ENCODE measurements around the gene TTLL11. TPM values are rescaled to one million over a fixed set of nuclear protein-coding genes. Genes with fewer than 3 reads are reported as not detected.

The TTLL11 gene
- total and polyA plus RNA-seq, 2 experiments from 2014 or later = 5.5 to 7.6 TPM

- DNase-seq (ENCODE audit: low spot score) = no peak
- Histone ChIP-seq H3K4me3 (no peak overlapping the region), H3K27me3 (no peaks in the 10 kb centered on the region), H3K4me2 (no peak overlapping the region), H3K9me2 (replicated peaks; ENCODE audit: insufficient read depth) (no peaks in the 10 kb centered on the region), H3K27ac (no peak overlapping the region), H3K36me3 (replicated peaks; ENCODE audit: insufficient read depth, low read depth) (no peaks in the 10 kb centered on the region), H2AFZ (no peak overlapping the region), H3K4me1 (ENCODE audit: insufficient read depth) (no peaks in the 10 kb centered on the region), H4K20me1 (ENCODE audit: insufficient read depth, poor library complexity, severe bottlenecking) (no peaks in the 10 kb centered on the region), H3K79me2 (no peaks in the 10 kb centered on the region), H3K9me3 (ENCODE audit: low read depth) (no peaks in the 10 kb centered on the region)
- WGBS (ENCODE audit: low lambda C conversion rate, missing lambda C conversion rate) = 76% methylated on average over 12 of the region's 12 CpGs
- TF ChIP-seq EZH2 (IDR thresholded peaks at IDR 0.05; ENCODE audit: borderline replicate concordance) = no peak
- TF ChIP-seq EZH2phosphoT487 (IDR thresholded peaks at IDR 0.05; ENCODE audit: low read depth, severe bottlenecking, unreplicated experiment) = no peak
- no peak for TF ChIP-seq CTCF (IDR thresholded peaks at IDR 0.05; ENCODE audit: poor library complexity)
Measured at GRCh38 chr9:121929893-121930875, 162.9 kb downstream of the TTLL11 start.

- Histone ChIP-seq H3K9me3 (ENCODE audit: low read depth) (no peaks in the 10 kb centered on the region), H3K4me1 (ENCODE audit: insufficient read depth) (no peaks in the 10 kb centered on the region), H3K9me2 (replicated peaks; ENCODE audit: insufficient read depth) (no peaks in the 10 kb centered on the region), H3K27me3 (no peaks in the 10 kb centered on the region), H3K4me2 (no peak overlapping the region), H3K79me2 (no peaks in the 10 kb centered on the region), H4K20me1 (ENCODE audit: insufficient read depth, poor library complexity, severe bottlenecking) (no peaks in the 10 kb centered on the region), H3K27ac (no peak overlapping the region), H2AFZ (no peak overlapping the region), H3K4me3 (no peak overlapping the region), H3K36me3 (replicated peaks; ENCODE audit: insufficient read depth, low read depth) (no peaks in the 10 kb centered on the region)
- TF ChIP-seq EZH2 (IDR thresholded peaks at IDR 0.05; ENCODE audit: borderline replicate concordance) = no peak
- no peak for TF ChIP-seq EZH2phosphoT487 (IDR thresholded peaks at IDR 0.05; ENCODE audit: low read depth, severe bottlenecking, unreplicated experiment)
- TF ChIP-seq CTCF (IDR thresholded peaks at IDR 0.05; ENCODE audit: poor library complexity) = no peak
- DNase-seq (ENCODE audit: low spot score) = no peak
- 96% methylated on average over 1 of the region's 1 CpG for WGBS (ENCODE audit: low lambda C conversion rate, missing lambda C conversion rate)
Measured at GRCh38 chr9:121927636-121928035, 165.5 kb downstream of the TTLL11 start.

- WGBS (ENCODE audit: low lambda C conversion rate, missing lambda C conversion rate) = 91% methylated on average over 5 of the region's 5 CpGs
- no peaks in the 10 kb centered on the region for H3K36me3 ChIP-seq (replicated peaks; ENCODE audit: insufficient read depth, low read depth)
- TF ChIP-seq EZH2 (IDR thresholded peaks at IDR 0.05; ENCODE audit: borderline replicate concordance) (no peak), EZH2phosphoT487 (IDR thresholded peaks at IDR 0.05; ENCODE audit: low read depth, severe bottlenecking, unreplicated experiment) (no peak), CTCF (IDR thresholded peaks at IDR 0.05; ENCODE audit: poor library complexity) (no peak)
Measured at GRCh38 chr9:121927081-121927480, 166.0 kb downstream of the TTLL11 start.

More at GRCh38 chr9:121927081-121927480, 166.0 kb downstream of the TTLL11 start:
- H3K79me2 ChIP-seq = no peaks in the 10 kb centered on the region
- no peak overlapping the region for H3K4me2 ChIP-seq
- H2AFZ ChIP-seq = no peak overlapping the region
- no peak overlapping the region for H3K4me3 ChIP-seq
- DNase-seq (ENCODE audit: low spot score) = no peak
- no peaks in the 10 kb centered on the region for H3K9me2 ChIP-seq (replicated peaks; ENCODE audit: insufficient read depth)
- no peak overlapping the region for H3K27ac ChIP-seq
- H4K20me1 ChIP-seq (ENCODE audit: insufficient read depth, poor library complexity, severe bottlenecking) = no peaks in the 10 kb centered on the region
- H3K27me3 ChIP-seq = no peaks in the 10 kb centered on the region
- no peaks in the 10 kb centered on the region for H3K4me1 ChIP-seq (ENCODE audit: insufficient read depth)
- H3K9me3 ChIP-seq (ENCODE audit: low read depth) = no peaks in the 10 kb centered on the region

All from hepatocyte (in vitro differentiated cells).